Small intestine (tissue), 7 donors: ENCODE measurements around the gene CLEC16A. TPM values are rescaled to one million over a fixed set of nuclear protein-coding genes. Genes with fewer than 3 reads are reported as not detected.
A peak's percentile ranks its signal among the peaks of the same experiment; 100 is the strongest.

Source experiments
- DNase-seq, 2 donors: peaks; one replicate each; pipeline versions ENCODE4 v3.0.0 to v3.0.0-alpha.2; 2013
- FAIRE-seq: peaks from 2 replicates; lab custom pipeline; 2012; peaks lifted over from hg19 to GRCh38; lab: Jason Lieb, UNC
- H3K27ac ChIP-seq, 3 donors: one replicate each; pipeline ENCODE4 v1.5.1; 2013; ENCODE audit warnings: low read length in 2 of 3, mild to moderate bottlenecking in 2 of 3, control low read depth in 1 of 3, inconsistent platforms in 1 of 3, low read depth in 1 of 3, moderate library complexity in 1 of 3
- H3K27me3 ChIP-seq, 3 donors: one replicate each; pipeline ENCODE4 v1.6.1; 2013; ENCODE audit warnings: low read length in 3 of 3, inconsistent platforms in 1 of 3; ENCODE audit not compliant: control insufficient read depth in 3 of 3, insufficient read depth in 3 of 3
- H3K36me3 ChIP-seq, 3 donors: one replicate each; pipeline ENCODE4 v1.6.1; 2013; ENCODE audit warnings: low read length in 3 of 3, inconsistent platforms in 1 of 3, low read depth in 1 of 3, mild to moderate bottlenecking in 1 of 3, moderate library complexity in 1 of 3; ENCODE audit not compliant: control insufficient read depth in 3 of 3, insufficient read depth in 2 of 3
- H3K4me1 ChIP-seq, 3 donors: one replicate each; pipeline ENCODE4 v1.6.1; 2013; ENCODE audit warnings: low read length in 2 of 3, inconsistent platforms in 1 of 3, low read depth in 1 of 3, mild to moderate bottlenecking in 1 of 3, moderate library complexity in 1 of 3; ENCODE audit not compliant: control insufficient read depth in 3 of 3, insufficient read depth in 2 of 3
- H3K4me3 ChIP-seq, 3 donors: one replicate each; pipeline ENCODE4 v1.5.1; 2013; ENCODE audit warnings: low read length in 3 of 3, control low read depth in 1 of 3, inconsistent platforms in 1 of 3, low read depth in 1 of 3, mild to moderate bottlenecking in 1 of 3, moderate library complexity in 1 of 3
- H3K9me3 ChIP-seq, 2 donors: one replicate each; pipeline ENCODE4 v1.6.1; 2013; ENCODE audit warnings: low read depth in 1 of 2, low read length in 1 of 2; ENCODE audit not compliant: control insufficient read depth in 2 of 2, insufficient read depth in 1 of 2
- WGBS, 3 donors: extraction: QIAGEN DNeasy Blood & Tissue Kit; methylation state at CpG; one replicate each; pipeline ENCODE4 v1.1.7; 2013; 5-methylcytosine and 5-hydroxymethylcytosine counted together
- polyA plus RNA-seq, 4 donors: library from polyadenylated mRNA; stranded (reverse) in 3 of 4; unstranded in 1 of 4; fragments of 200-250 nt in 3 of 4; fragments of 120-200 nt in 1 of 4; gene quantifications; one replicate each; pipeline versions ENCODE4 v1.2.1 to v1.2.3, GENCODE V29; 2013
- donor health status: healthy with polysubstance abuse.
- donor health status: control.
- donor health status: control.
- donor health status: Bipolar disorder and iron deficiency.
- donor health status: healthy.

Gene CLEC16A
- polyA plus RNA-seq, 4 donors, result 12.2 to 23.5 (median 14.1) TPM

GRCh38 chr16:11079652-11080187 lies 135.4 kb downstream of the CLEC16A start:
- peak overlapping the region in 2 of 3 donors; percentile 8 to 14 for H3K27ac ChIP-seq
- H3K36me3 ChIP-seq, result peaks cover 0 to 31% (median 5%) of the 10 kb centered on the region in 3 donors
- H3K27me3 ChIP-seq, result no peaks in the 10 kb centered on the region
- no peak overlapping the region for H3K4me3 ChIP-seq
- FAIRE-seq, result no peak
- DNase-seq, result peak in 1 of 2 donors; percentile 58
- peaks cover 7 to 32% (median 28%) of the 10 kb centered on the region in 3 donors for H3K4me1 ChIP-seq
- WGBS, 3 donors, result 51 to 55% (median 53%) methylated on average over 6 of the region's 6 CpGs
- no peaks in the 10 kb centered on the region for H3K9me3 ChIP-seq

GRCh38 chr16:11080327-11080967 lies 136.1 kb downstream of the CLEC16A start:
- H3K4me1 ChIP-seq, result peaks cover 7 to 32% (median 28%) of the 10 kb centered on the region in 3 donors
- FAIRE-seq (no peak), DNase-seq (no peak)
- peaks cover 0 to 37% (median 5%) of the 10 kb centered on the region in 3 donors for H3K36me3 ChIP-seq
- H3K9me3 ChIP-seq, result no peaks in the 10 kb centered on the region
- no peak overlapping the region for H3K27ac ChIP-seq
- H3K4me3 ChIP-seq, result no peak overlapping the region
- no peaks in the 10 kb centered on the region for H3K27me3 ChIP-seq
- WGBS, 3 donors, result 74 to 84% (median 75%) methylated on average over 10 of the region's 10 CpGs

- DNase-seq (no peak), FAIRE-seq (no peak)
- Histone ChIP-seq H3K36me3 (peaks cover 0 to 38% (median 4%) of the 10 kb centered on the region in 3 donors), H3K4me3 (no peak overlapping the region), H3K27ac (no peak overlapping the region), H3K9me3 (no peaks in the 10 kb centered on the region), H3K4me1 (peaks cover 7 to 32% (median 28%) of the 10 kb centered on the region in 3 donors), H3K27me3 (no peaks in the 10 kb centered on the region)
- WGBS, 3 donors, result 93 to 96% (median 96%) methylated on average over 7 of the region's 7 CpGs
Measured at GRCh38 chr16:11080999-11081630, 136.8 kb downstream of the CLEC16A start.

GRCh38 chr16:11082108-11082859 lies 137.9 kb downstream of the CLEC16A start:
- Histone ChIP-seq H3K36me3 (peaks cover 0 to 31% (median 4%) of the 10 kb centered on the region in 3 donors), H3K27ac (no peak overlapping the region), H3K9me3 (no peaks in the 10 kb centered on the region), H3K4me3 (no peak overlapping the region), H3K27me3 (no peaks in the 10 kb centered on the region), H3K4me1 (peaks cover 7 to 32% (median 28%) of the 10 kb centered on the region in 3 donors)
- 94 to 97% (median 94%) methylated on average over 16 of the region's 16 CpGs for WGBS, 3 donors
- no peak for DNase-seq
- FAIRE-seq, result no peak

- Histone ChIP-seq H3K4me1 (peaks cover 7 to 30% (median 23%) of the 10 kb centered on the region in 3 donors), H3K27me3 (no peaks in the 10 kb centered on the region), H3K9me3 (no peaks in the 10 kb centered on the region), H3K36me3 (peaks cover 0 to 33% (median 4%) of the 10 kb centered on the region in 3 donors), H3K27ac (no peak overlapping the region), H3K4me3 (no peak overlapping the region)
- 91 to 96% (median 94%) methylated on average over 2 of the region's 2 CpGs for WGBS, 3 donors
- no peak for FAIRE-seq
- DNase-seq, result no peak
Measured at GRCh38 chr16:11082860-11083388, 138.6 kb downstream of the CLEC16A start.

- FAIRE-seq (no peak), DNase-seq (no peak)
- H3K36me3 ChIP-seq, result peaks cover 0 to 38% (median 4%) of the 10 kb centered on the region in 3 donors
- no peaks in the 10 kb centered on the region for H3K27me3 ChIP-seq
- no peak overlapping the region for H3K4me3 ChIP-seq
- peak overlapping the region in 1 of 3 donors; percentile 51 for H3K27ac ChIP-seq
- H3K9me3 ChIP-seq, result no peaks in the 10 kb centered on the region
- H3K4me1 ChIP-seq, result peaks cover 2 to 19% (median 7%) of the 10 kb centered on the region in 3 donors
- WGBS, 3 donors, result 40 to 61% (median 53%) methylated on average over 11 of the region's 11 CpGs
Measured at GRCh38 chr16:11084484-11084875, 140.1 kb downstream of the CLEC16A start.

GRCh38 chr16:11084876-11085485 lies 140.6 kb downstream of the CLEC16A start:
- WGBS, 3 donors, result 87 to 92% (median 89%) methylated on average over 15 of the region's 15 CpGs
- no peak for FAIRE-seq
- H3K27ac ChIP-seq, result peak overlapping the region in 1 of 3 donors; percentile 51

More at GRCh38 chr16:11084876-11085485, 140.6 kb downstream of the CLEC16A start:
- Histone ChIP-seq H3K9me3 (no peaks in the 10 kb centered on the region), H3K36me3 (peaks cover 0 to 39% (median 4%) of the 10 kb centered on the region in 3 donors), H3K27me3 (no peaks in the 10 kb centered on the region), H3K4me1 (peaks cover 0 to 16% (median 4%) of the 10 kb centered on the region in 3 donors), H3K4me3 (no peak overlapping the region)
- no peak for DNase-seq
